Measurements from ENCODE around the gene POLG2.
"Not testable (repeated sequence)": the region's sequence is repeated elsewhere in the genome, so short reads cannot be mapped to it uniquely, and the experiment has no call there.

Gene POLG2

GRCh38 chr17:64498308-64499203, 1.7 kb upstream of the POLG2 start:
- CTCF ChIA-PET = interaction anchor here (0.7 to 13.1 kb wide), 4 partner anchors 7 to 77 kb away, joined by 3 to 261 read pairs (median 10); partner anchors contain the start of genes CEP95 and DDX5
- peaks cover 10 to 60% (median 32%) of the 10 kb centered on the region in 4 experiments for H3K4me1 ChIP-seq (ENCODE audit: control extremely low read depth in 1 of 4, control insufficient read depth in 4 of 4, insufficient read depth in 4 of 4, low read length in 3 of 4)
- WGBS (ENCODE audit: insufficient coverage) = 100% methylated on average over 3 of the region's 7 CpGs
- no peaks in the 10 kb centered on the region for H3K9me3 ChIP-seq (ENCODE audit: control extremely low read depth in 1 of 5, control insufficient read depth in 4 of 5, insufficient read depth in 2 of 5, low read depth in 1 of 5, low read length in 4 of 5)
- DNase-seq = peak in 2 of 3 donors; percentile 31 to 35
- H3K36me3 ChIP-seq (ENCODE audit: control insufficient read depth in 4 of 4, insufficient read depth in 4 of 4, low read length in 3 of 4) = peaks cover 26 to 57% (median 47%) of the 10 kb centered on the region in 4 experiments
- POLR2A ChIA-PET = interaction anchor here (0.5 to 5.4 kb wide), 8 partner anchors 8 to 833 kb away, joined by 3 to 55 read pairs (median 4); partner anchors contain the start of genes CEP95, DDX5 and SMURF2
- peak overlapping the region in 1 of 2 experiments; percentile 95 for H3K27ac ChIP-seq (ENCODE audit: insufficient read depth in 1 of 2, low read depth in 1 of 2, low read length in 2 of 2, poor library complexity in 1 of 2, severe bottlenecking in 2 of 2)
- H3K27me3 ChIP-seq (replicated peaks in 2 of 5; ENCODE audit: control insufficient read depth in 4 of 5, insufficient read depth in 5 of 5, low read length in 4 of 5) = no peaks in the 10 kb centered on the region
- H3K4me3 ChIP-seq (ENCODE audit: control insufficient read depth in 1 of 7, extremely low read depth in 1 of 7, insufficient read depth in 4 of 7, low read depth in 2 of 7, low read length in 6 of 7) = no peak overlapping the region

DNA sequence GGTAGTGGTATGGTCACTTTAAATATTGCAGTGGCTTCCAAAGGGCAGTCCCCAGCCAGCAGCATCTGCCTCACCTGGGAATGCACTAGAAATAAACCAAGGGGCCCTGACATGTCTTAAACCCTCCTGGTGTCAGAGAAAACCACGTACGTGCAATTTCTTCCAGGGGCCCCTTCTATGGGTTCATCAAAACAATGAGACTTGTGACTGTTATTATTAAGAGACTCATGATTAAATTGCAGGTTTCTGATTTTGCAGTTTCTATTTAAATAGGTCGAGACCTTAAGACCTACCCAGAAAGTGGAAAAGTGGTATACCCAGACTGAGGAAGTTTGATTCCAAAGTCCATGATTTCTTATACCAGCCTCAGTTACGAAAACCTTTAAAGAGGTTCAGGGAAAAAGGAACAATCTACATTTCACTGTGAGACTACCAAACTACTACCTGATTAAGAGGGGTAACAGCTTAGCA, 746 bp upstream of the POLG2 start:
- H3K36me3 ChIP-seq (ENCODE audit: control insufficient read depth in 4 of 4, insufficient read depth in 4 of 4, low read length in 3 of 4) = peaks cover 22 to 52% (median 42%) of the 10 kb centered on the region in 4 experiments

GRCh38 chr17:64496348-64496785, 487 bp downstream of the POLG2 start:
- peaks cover 10 to 54% (median 34%) of the 10 kb centered on the region in 4 experiments for H3K4me1 ChIP-seq (ENCODE audit: control extremely low read depth in 1 of 4, control insufficient read depth in 4 of 4, insufficient read depth in 4 of 4, low read length in 3 of 4)
- peaks cover 20 to 48% (median 37%) of the 10 kb centered on the region in 4 experiments for H3K36me3 ChIP-seq (ENCODE audit: control insufficient read depth in 4 of 4, insufficient read depth in 4 of 4, low read length in 3 of 4)
- peak overlapping the region; percentile 87 to 95 for H3K27ac ChIP-seq (ENCODE audit: insufficient read depth in 1 of 2, low read depth in 1 of 2, low read length in 2 of 2, poor library complexity in 1 of 2, severe bottlenecking in 2 of 2)
- H3K27me3 ChIP-seq (replicated peaks in 2 of 5; ENCODE audit: control insufficient read depth in 4 of 5, insufficient read depth in 5 of 5, low read length in 4 of 5) = no peaks in the 10 kb centered on the region
- WGBS (ENCODE audit: insufficient coverage) = under 1% methylated on average over 18 of the region's 20 CpGs
- peak overlapping the region; percentile 71 to 95 (median 88) for H3K4me3 ChIP-seq (ENCODE audit: control insufficient read depth in 1 of 7, extremely low read depth in 1 of 7, insufficient read depth in 4 of 7, low read depth in 2 of 7, low read length in 6 of 7)
- DNase-seq = no peak
- ChIA-PET POLR2A (interaction anchor here (0.5 to 5.4 kb wide), 5 partner anchors 10 to 67 kb away, joined by 4 to 55 read pairs (median 5); partner anchors contain the start of genes CEP95, DDX5 and MILR1), CTCF (interaction anchor here (1.2 to 13.1 kb wide), 3 partner anchors 10 to 74 kb away, joined by 3 to 261 read pairs (median 15); partner anchors contain the start of genes CEP95 and DDX5)
- no peaks in the 10 kb centered on the region for H3K9me3 ChIP-seq (ENCODE audit: control extremely low read depth in 1 of 5, control insufficient read depth in 4 of 5, insufficient read depth in 2 of 5, low read depth in 1 of 5, low read length in 4 of 5)

More for the DNA sequence above, 746 bp upstream of the POLG2 start:
- Histone ChIP-seq H3K9me3 (ENCODE audit: control extremely low read depth in 1 of 5, control insufficient read depth in 4 of 5, insufficient read depth in 2 of 5, low read depth in 1 of 5, low read length in 4 of 5) (no peaks in the 10 kb centered on the region), H3K27ac (ENCODE audit: insufficient read depth in 1 of 2, low read depth in 1 of 2, low read length in 2 of 2, poor library complexity in 1 of 2, severe bottlenecking in 2 of 2) (peak overlapping the region; percentile 87 to 95), H3K4me3 (ENCODE audit: control insufficient read depth in 1 of 7, extremely low read depth in 1 of 7, insufficient read depth in 4 of 7, low read depth in 2 of 7, low read length in 6 of 7) (peak overlapping the region in 6 of 7 experiments; percentile 52 to 95 (median 86)), H3K27me3 (replicated peaks in 2 of 5; ENCODE audit: control insufficient read depth in 4 of 5, insufficient read depth in 5 of 5, low read length in 4 of 5) (no peaks in the 10 kb centered on the region), H3K4me1 (ENCODE audit: control extremely low read depth in 1 of 4, control insufficient read depth in 4 of 4, insufficient read depth in 4 of 4, low read length in 3 of 4) (peaks cover 10 to 57% (median 34%) of the 10 kb centered on the region in 4 experiments)
- no peak for DNase-seq
- ChIA-PET POLR2A (interaction anchor here (0.5 to 5.4 kb wide), 6 partner anchors 9 to 164 kb away, joined by 3 to 55 read pairs (median 4); partner anchors contain the start of genes CEP95, DDX5, MILR1 and SMURF2), CTCF (interaction anchor here (2.7 to 13.1 kb wide), 2 partner anchors 8 to 76 kb away, joined by 15 to 261 read pairs; partner anchors contain the start of genes CEP95 and DDX5)
- 68% methylated on average over 3 of the region's 4 CpGs for WGBS (ENCODE audit: insufficient coverage)

DNA sequence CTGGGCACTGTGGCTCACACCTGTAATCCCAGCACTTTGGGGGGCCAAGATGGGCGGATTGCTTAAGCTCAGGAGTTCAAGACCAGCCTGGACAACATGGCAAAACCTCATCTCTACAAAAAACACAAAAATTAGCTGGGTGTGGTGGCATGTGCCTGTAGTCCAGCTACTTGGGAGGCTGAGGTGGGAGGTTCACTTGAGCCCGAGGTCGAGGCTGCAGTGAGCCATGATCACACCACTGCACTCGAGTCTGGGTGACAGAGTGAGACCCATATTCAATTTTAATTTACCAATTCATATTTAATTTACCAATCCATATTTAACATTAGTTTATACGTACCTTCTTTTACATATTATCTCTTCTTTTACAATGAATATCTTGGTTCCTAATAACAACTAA, 1.6 kb downstream of the POLG2 start:
- H3K4me1 ChIP-seq (ENCODE audit: control extremely low read depth in 1 of 4, control insufficient read depth in 4 of 4, insufficient read depth in 4 of 4, low read length in 3 of 4) = peaks cover 10 to 54% (median 34%) of the 10 kb centered on the region in 4 experiments
- H3K9me3 ChIP-seq (ENCODE audit: control extremely low read depth in 1 of 5, control insufficient read depth in 4 of 5, insufficient read depth in 2 of 5, low read depth in 1 of 5, low read length in 4 of 5); H3K27me3 ChIP-seq (replicated peaks in 2 of 5; ENCODE audit: control insufficient read depth in 4 of 5, insufficient read depth in 5 of 5, low read length in 4 of 5); H3K27ac ChIP-seq (ENCODE audit: insufficient read depth in 1 of 2, low read depth in 1 of 2, low read length in 2 of 2, poor library complexity in 1 of 2, severe bottlenecking in 2 of 2); DNase-seq: not testable (repeated sequence)
- WGBS (ENCODE audit: insufficient coverage) = 97% methylated on average over 4 of the region's 5 CpGs
- CTCF ChIA-PET = interaction anchor here (1.2 to 13.1 kb wide), 3 partner anchors 73 to 185 kb away, joined by 3 to 261 read pairs (median 3); no protein-coding TSS in a partner anchor
- POLR2A ChIA-PET = interaction anchor here (5.4 kb wide), 1 partner anchor 11 kb away, joined by 55 read pairs; the partner anchor contains the start of genes CEP95 and DDX5
- peak overlapping the region in 5 of 7 experiments; percentile 83 to 95 (median 88) for H3K4me3 ChIP-seq (ENCODE audit: control insufficient read depth in 1 of 7, extremely low read depth in 1 of 7, insufficient read depth in 4 of 7, low read depth in 2 of 7, low read length in 6 of 7)
- peaks cover 15 to 48% (median 35%) of the 10 kb centered on the region in 4 experiments for H3K36me3 ChIP-seq (ENCODE audit: control insufficient read depth in 4 of 4, insufficient read depth in 4 of 4, low read length in 3 of 4)

DNA sequence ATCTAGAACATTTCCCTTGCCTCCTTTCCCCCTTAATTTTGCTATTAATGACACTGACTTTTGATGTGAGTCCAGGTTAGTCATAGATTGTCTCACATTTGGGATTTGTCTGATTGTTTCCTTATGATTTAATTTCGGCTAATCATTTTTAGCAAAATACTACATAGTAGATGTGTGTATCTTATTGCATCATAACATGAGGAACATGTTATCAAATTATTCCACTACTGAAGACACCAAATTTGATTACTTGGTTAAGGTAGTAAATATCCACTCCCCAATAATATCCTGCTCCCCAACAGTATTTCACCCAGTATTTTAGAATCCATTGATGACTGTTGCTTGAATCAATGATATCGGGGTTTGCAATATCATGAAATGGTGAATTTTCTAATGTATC, 2.7 kb downstream of the POLG2 start:
- Histone ChIP-seq H3K4me3 (ENCODE audit: control insufficient read depth in 1 of 7, extremely low read depth in 1 of 7, insufficient read depth in 4 of 7, low read depth in 2 of 7, low read length in 6 of 7) (peak overlapping the region in 3 of 7 experiments; percentile 8 to 41 (median 34)), H3K27ac (ENCODE audit: insufficient read depth in 1 of 2, low read depth in 1 of 2, low read length in 2 of 2, poor library complexity in 1 of 2, severe bottlenecking in 2 of 2) (peak overlapping the region in 1 of 2 experiments; percentile 57), H3K9me3 (ENCODE audit: control extremely low read depth in 1 of 5, control insufficient read depth in 4 of 5, insufficient read depth in 2 of 5, low read depth in 1 of 5, low read length in 4 of 5) (no peaks in the 10 kb centered on the region), H3K4me1 (ENCODE audit: control extremely low read depth in 1 of 4, control insufficient read depth in 4 of 4, insufficient read depth in 4 of 4, low read length in 3 of 4) (peaks cover 10 to 48% (median 34%) of the 10 kb centered on the region in 4 experiments), H3K36me3 (ENCODE audit: control insufficient read depth in 4 of 4, insufficient read depth in 4 of 4, low read length in 3 of 4) (peaks cover 13 to 48% (median 37%) of the 10 kb centered on the region in 4 experiments), H3K27me3 (replicated peaks in 2 of 5; ENCODE audit: control insufficient read depth in 4 of 5, insufficient read depth in 5 of 5, low read length in 4 of 5) (no peaks in the 10 kb centered on the region)
- POLR2A ChIA-PET = interaction anchor here (5.4 kb wide), 1 partner anchor 12 kb away, joined by 55 read pairs; the partner anchor contains the start of genes CEP95 and DDX5
- DNase-seq = no peak
- WGBS (ENCODE audit: insufficient coverage) = no CpG with 5 or more reads among the region's 2 CpGs
- CTCF ChIA-PET = interaction anchor here (1.1 to 13.1 kb wide), 3 partner anchors 72 to 184 kb away, joined by 3 to 261 read pairs (median 3); no protein-coding TSS in a partner anchor

GRCh38 chr17:64492481-64493109, 4.3 kb downstream of the POLG2 start:
- no peak overlapping the region for H3K4me3 ChIP-seq (ENCODE audit: control insufficient read depth in 1 of 7, extremely low read depth in 1 of 7, insufficient read depth in 4 of 7, low read depth in 2 of 7, low read length in 6 of 7)
- no peaks in the 10 kb centered on the region for H3K27me3 ChIP-seq (replicated peaks in 2 of 5; ENCODE audit: control insufficient read depth in 4 of 5, insufficient read depth in 5 of 5, low read length in 4 of 5)
- H3K36me3 ChIP-seq (ENCODE audit: control insufficient read depth in 4 of 4, insufficient read depth in 4 of 4, low read length in 3 of 4) = peaks cover 20 to 50% (median 38%) of the 10 kb centered on the region in 4 experiments
- peak; percentile 61 to 74 (median 70) for DNase-seq
- POLR2A ChIA-PET = interaction anchor here (1.2 kb wide), 1 partner anchor 14 kb away, joined by 3 read pairs; the partner anchor contains the start of genes CEP95 and DDX5
- 100% methylated on average over 1 of the region's 6 CpGs for WGBS (ENCODE audit: insufficient coverage)
- no peak overlapping the region for H3K27ac ChIP-seq (ENCODE audit: insufficient read depth in 1 of 2, low read depth in 1 of 2, low read length in 2 of 2, poor library complexity in 1 of 2, severe bottlenecking in 2 of 2)
- peaks cover 10 to 37% (median 29%) of the 10 kb centered on the region in 4 experiments for H3K4me1 ChIP-seq (ENCODE audit: control extremely low read depth in 1 of 4, control insufficient read depth in 4 of 4, insufficient read depth in 4 of 4, low read length in 3 of 4)
- H3K9me3 ChIP-seq (ENCODE audit: control extremely low read depth in 1 of 5, control insufficient read depth in 4 of 5, insufficient read depth in 2 of 5, low read depth in 1 of 5, low read length in 4 of 5) = no peaks in the 10 kb centered on the region
- CTCF ChIA-PET = interaction anchor here (0.7 to 13.1 kb wide), 15 partner anchors 10 to 189 kb away, joined by 3 to 261 read pairs (median 5); partner anchors contain the start of gene CEP95
